Tibial artery (tissue), 4 donors: ENCODE data around the gene SNTG2.
A peak's percentile ranks its signal among the peaks of the same experiment; 100 is the strongest.

Experiments
- DNase-seq, 2 donors: peaks; one replicate each; pipeline ENCODE4 v3.0.0-alpha.2; 2019
- H3K27ac ChIP-seq, 2 donors: fragments of 200-600 bp; sonication (generic) in 1 of 2; 1 replicate in 1 of 2; 2 replicates in 1 of 2; pipeline ENCODE4 v1.5.1; 2018 to 2019; ENCODE audit warnings: mild to moderate bottlenecking in 1 of 2
- H3K27me3 ChIP-seq, 2 donors: fragments of 200-600 bp; sonication (generic) in 1 of 2; one replicate each; pipeline versions ENCODE4 v1.5.1 to v1.6.0; 2016 to 2019
- H3K36me3 ChIP-seq, 3 donors: fragments of 200-600 bp; sonication (generic) in 2 of 3; one replicate each; pipeline ENCODE4 v1.5.1; 2016 to 2019; ENCODE audit warnings: mild to moderate bottlenecking in 2 of 3
- H3K4me1 ChIP-seq, 4 donors: fragments of 200-600 bp; sonication (generic) in 2 of 4; 1 replicate in 3 of 4; 2 replicates in 1 of 4; pipeline ENCODE4 v1.5.1; 2016 to 2019
- H3K4me3 ChIP-seq, 2 donors: fragments of 200-600 bp; sonication (generic) in 1 of 2; 1 replicate in 1 of 2; 2 replicates in 1 of 2; pipeline ENCODE4 v1.5.1; 2018 to 2019; ENCODE audit warnings: mild to moderate bottlenecking in 2 of 2
- H3K9me3 ChIP-seq, 3 donors: fragments of 200-600 bp; sonication (generic) in 1 of 3; one replicate each; pipeline ENCODE4 v1.5.1; 2016 to 2019
- intact Hi-C: fragments of 100-400 bp; cut with DNase I; formaldehyde crosslinking; loops from one replicate; pipeline ENCODE4 v1.15.0; 2023; ENCODE audit warnings: low total_unique reads
- TF ChIP-seq, protein P1 (sequence below), 2 experiments: fragments of 200-600 bp in 1 of 2; fragments of 450-650 bp in 1 of 2; IDR thresholded peaks; one replicate each; pipeline ENCODE4 v1.5.1; 2017 to 2019; ENCODE audit warnings: antibody characterized with exemption in 2 of 2, mild to moderate bottlenecking in 1 of 2, moderate library complexity in 1 of 2

Gene SNTG2

DNA sequence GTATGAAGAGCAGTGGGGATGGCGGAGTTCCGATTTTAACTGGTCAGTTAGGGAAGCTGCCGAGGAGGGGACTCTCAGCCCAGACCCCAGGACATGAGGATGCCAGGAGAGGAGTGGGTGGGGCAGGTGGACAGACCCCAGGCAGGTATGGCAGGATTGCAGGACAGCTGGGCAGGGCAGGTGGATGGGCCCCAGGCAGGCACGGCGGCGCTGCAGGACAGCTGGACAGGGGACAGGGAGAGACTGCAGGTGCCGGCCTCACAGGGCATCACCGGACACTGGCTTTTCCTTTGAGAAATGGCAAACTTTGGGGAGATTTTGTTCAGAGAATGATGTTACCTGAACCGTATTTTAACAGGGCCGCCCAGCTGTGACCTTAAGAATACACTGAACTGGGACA is 127.7 kb downstream of the SNTG2 start:
- Histone ChIP-seq H3K36me3 (no peaks in the 10 kb centered on the region), H3K9me3 (no peaks in the 10 kb centered on the region), H3K4me1 (no peaks in the 10 kb centered on the region), H3K27me3 (peaks cover 0 to 14% of the 10 kb centered on the region in 2 donors), H3K27ac (no peak overlapping the region), H3K4me3 (no peak overlapping the region)
- TF ChIP-seq, protein P1, sequence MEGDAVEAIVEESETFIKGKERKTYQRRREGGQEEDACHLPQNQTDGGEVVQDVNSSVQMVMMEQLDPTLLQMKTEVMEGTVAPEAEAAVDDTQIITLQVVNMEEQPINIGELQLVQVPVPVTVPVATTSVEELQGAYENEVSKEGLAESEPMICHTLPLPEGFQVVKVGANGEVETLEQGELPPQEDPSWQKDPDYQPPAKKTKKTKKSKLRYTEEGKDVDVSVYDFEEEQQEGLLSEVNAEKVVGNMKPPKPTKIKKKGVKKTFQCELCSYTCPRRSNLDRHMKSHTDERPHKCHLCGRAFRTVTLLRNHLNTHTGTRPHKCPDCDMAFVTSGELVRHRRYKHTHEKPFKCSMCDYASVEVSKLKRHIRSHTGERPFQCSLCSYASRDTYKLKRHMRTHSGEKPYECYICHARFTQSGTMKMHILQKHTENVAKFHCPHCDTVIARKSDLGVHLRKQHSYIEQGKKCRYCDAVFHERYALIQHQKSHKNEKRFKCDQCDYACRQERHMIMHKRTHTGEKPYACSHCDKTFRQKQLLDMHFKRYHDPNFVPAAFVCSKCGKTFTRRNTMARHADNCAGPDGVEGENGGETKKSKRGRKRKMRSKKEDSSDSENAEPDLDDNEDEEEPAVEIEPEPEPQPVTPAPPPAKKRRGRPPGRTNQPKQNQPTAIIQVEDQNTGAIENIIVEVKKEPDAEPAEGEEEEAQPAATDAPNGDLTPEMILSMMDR (IDR thresholded peaks at IDR 0.05) = no peak
- intact Hi-C loops = no loop called here
- no peak for DNase-seq

DNA sequence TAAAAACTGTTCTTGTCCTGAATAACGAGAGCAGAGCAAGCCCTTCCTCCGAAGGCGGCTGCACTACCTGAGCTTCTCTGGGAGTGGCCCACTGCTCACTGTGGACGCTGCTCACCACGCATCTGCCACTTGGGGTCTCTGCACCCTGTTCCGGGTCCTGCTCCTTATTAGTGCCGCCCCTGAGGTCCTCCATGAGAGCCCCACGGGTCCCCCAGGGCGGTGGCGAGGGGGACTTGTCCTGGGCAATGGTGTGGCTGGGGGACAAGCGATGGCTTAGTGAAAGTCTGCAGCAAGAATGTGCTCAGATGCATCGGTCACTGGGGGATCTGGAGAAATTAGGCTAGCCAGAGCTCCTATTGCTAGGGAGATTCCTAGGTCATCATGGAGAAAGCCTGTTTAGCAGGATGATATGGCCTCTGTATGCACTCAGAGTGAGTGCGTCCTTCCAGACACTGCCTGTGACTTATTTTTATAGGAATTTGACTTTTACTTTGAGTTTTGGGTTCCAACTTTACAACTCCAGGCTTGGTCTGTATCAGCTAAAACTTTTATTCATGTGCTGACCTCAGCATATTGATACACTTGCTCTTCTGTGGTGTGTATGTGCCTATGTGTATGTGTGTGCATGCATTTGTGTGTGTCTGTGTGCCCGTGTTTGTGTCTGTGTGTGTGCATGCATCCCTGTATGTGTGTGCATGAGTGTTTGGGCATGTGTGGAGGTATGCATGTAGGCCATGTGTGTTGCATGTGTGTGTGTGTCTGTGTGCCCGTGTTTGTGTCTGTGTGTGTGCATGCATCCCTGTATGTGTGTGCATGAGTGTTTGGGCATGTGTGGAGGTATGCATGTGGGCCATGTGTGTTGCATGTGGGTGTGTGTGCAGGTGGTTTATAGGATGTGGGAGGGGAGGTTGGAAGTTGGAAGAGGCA is 129.5 kb downstream of the SNTG2 start:
- Histone ChIP-seq H3K36me3 (no peaks in the 10 kb centered on the region), H3K4me1 (no peaks in the 10 kb centered on the region), H3K4me3 (no peak overlapping the region), H3K27me3 (peaks cover 0 to 14% of the 10 kb centered on the region in 2 donors), H3K9me3 (no peaks in the 10 kb centered on the region), H3K27ac (no peak overlapping the region)
- DNase-seq = no peak
- TF ChIP-seq, protein P1 (IDR thresholded peaks at IDR 0.05) = no peak
- intact Hi-C loops = no loop called here

DNA sequence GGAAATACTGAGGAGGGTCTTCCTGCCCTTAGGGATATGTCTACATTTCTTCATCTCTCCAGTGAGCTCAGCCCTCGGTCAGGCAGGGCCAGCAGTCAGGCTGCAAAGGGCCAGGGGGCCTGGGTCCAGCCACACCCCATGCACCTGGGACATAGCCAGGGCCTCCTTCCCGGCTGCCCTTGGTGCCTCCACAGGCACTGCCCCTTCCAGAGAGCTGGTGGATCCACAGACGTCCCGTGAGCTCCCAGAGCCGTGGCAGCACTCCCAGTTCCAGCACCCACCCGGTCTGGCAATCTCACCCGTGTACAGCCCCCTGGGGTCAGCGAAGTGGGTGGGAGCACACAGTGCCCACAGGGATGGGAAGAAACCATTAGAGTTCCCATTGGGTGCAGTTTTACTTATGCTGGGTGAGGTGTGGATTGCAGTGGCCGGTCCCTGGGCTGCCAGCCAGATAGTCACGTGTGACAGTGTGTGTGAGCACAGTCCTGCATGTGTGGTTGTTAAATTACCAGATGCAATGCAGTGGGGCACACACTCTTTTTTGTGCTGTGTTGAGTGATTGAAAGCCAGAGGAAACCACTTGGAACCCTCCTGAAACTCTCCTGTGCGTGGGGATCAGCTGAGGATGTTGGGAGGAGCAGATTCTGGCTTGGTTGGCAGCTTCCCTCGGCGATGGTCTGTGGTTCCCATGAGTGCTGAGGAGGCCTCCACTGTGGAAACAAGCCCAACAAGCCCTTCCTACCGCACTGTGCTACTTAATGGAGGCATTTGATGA is 131.0 kb downstream of the SNTG2 start:
- TF ChIP-seq, protein P1 (IDR thresholded peaks at IDR 0.05) = no peak
- no peak overlapping the region for H3K4me3 ChIP-seq
- H3K27ac ChIP-seq = no peak overlapping the region
- H3K9me3 ChIP-seq = no peaks in the 10 kb centered on the region
- DNase-seq = peak in 1 of 2 donors; percentile 43
- no peaks in the 10 kb centered on the region for H3K36me3 ChIP-seq
- peaks cover 0 to 14% of the 10 kb centered on the region in 2 donors for H3K27me3 ChIP-seq
- no peaks in the 10 kb centered on the region for H3K4me1 ChIP-seq
- intact Hi-C loops = no loop called here

DNA sequence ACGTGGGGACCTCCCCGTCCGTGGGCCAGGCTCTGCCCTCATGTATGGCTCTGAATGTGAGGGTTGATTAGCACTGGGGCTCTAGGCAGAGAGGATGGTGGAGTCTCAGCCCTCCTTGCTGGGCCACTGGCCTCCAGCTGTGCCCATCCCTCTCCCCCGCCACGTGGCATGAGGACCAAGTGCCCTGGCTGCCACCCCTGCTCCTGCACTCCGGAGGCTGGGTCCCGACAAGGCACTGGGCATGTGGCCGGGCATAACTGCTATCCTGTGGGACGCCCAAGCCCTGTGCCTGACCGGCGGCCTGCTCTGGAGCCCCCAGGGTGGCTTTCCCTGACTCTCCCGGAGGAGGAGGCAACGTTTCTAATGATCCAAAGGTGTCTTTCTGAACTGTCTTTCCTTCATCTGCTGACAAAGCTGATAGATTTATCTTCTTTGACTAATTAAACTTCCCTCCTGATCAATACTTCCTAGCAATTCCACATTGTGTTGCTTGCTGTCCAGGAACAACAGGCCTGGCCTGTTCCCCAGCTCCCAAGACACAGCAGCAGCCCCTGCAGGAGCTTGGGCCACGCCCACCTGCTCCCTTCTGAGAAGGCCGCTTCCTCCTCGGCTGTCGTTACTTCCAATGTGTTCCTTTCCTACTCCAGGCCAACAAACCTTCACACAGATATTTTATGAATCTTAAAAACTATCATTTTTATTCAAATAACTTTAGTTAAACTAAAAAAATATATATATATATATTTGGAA is 132.0 kb downstream of the SNTG2 start:
- peaks cover 0 to 14% of the 10 kb centered on the region in 2 donors for H3K27me3 ChIP-seq
- H3K4me3 ChIP-seq = no peak overlapping the region
- TF ChIP-seq, protein P1 (IDR thresholded peaks at IDR 0.05) = no peak
- H3K36me3 ChIP-seq = no peaks in the 10 kb centered on the region
- H3K9me3 ChIP-seq = no peaks in the 10 kb centered on the region
- intact Hi-C loops = no loop called here
- H3K4me1 ChIP-seq = no peaks in the 10 kb centered on the region
- H3K27ac ChIP-seq = no peak overlapping the region
- no peak for DNase-seq

DNA sequence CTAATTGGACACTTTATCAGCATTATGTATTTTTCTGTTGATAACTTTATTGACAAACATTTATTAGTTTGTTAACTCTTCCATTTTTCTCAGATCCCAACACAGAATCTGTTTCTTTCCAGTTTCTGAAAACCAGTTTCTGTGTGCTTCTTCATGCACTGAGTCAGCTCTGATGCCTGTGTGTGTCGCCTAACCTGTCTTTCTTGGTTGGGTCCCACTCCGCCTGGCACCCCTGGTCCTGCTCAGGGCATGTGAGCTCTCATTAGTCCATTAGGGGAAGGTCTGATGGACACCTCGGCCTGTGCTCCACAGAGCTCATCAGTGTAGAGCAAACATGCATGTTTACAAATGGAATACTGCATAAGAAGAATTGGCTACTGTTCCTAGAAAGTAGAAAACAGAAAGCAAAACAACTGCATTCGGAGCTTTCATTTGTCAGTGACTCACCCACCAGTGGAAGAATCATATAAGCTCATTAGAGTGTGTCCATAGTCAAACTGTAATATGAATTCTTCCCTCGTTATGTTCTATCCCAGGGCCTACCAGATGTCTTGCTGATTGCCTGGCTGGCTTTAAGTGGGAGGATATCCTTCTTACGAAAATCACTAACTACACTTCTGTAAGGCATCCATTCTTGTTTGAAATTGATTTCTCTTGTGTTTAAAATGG is 137.7 kb downstream of the SNTG2 start:
- H3K9me3 ChIP-seq = peaks cover 0 to 4% (median 0%) of the 10 kb centered on the region in 3 donors
- DNase-seq = no peak
- H3K27me3 ChIP-seq = no peaks in the 10 kb centered on the region
- intact Hi-C loops = no loop called here
- H3K4me3 ChIP-seq = no peak overlapping the region
- no peaks in the 10 kb centered on the region for H3K36me3 ChIP-seq
- TF ChIP-seq, protein P1 (IDR thresholded peaks at IDR 0.05) = no peak
- no peak overlapping the region for H3K27ac ChIP-seq
- H3K4me1 ChIP-seq = no peaks in the 10 kb centered on the region
